Spleen (tissue), 7 donors: Measurements from ENCODE around the gene LAMC2.

ENCODE experiments used
- POLR2A ChIP-seq, 3 donors: fragments of 450-650 bp; IDR thresholded peaks; one replicate each; pipeline ENCODE4 v1.5.1; 2017; ENCODE audit warnings: antibody characterized with exemption in 3 of 3, mild to moderate bottlenecking in 1 of 3
- POLR2AphosphoS5 ChIP-seq, 3 donors: sonication (generic); formaldehyde crosslinking; IDR thresholded peaks; one replicate each; pipeline ENCODE4 v1.5.1; 2017; ENCODE audit warnings: antibody characterized with exemption in 3 of 3
- TF ChIP-seq, protein P1 (sequence below), 11 experiments: fragments of 200-600 bp in 7 of 11; fragments of 450-650 bp in 4 of 11; sonication (generic) in 4 of 11; IDR thresholded peaks in 8 of 11; conservative IDR thresholded peaks in 3 of 11; 1 replicate in 7 of 11; 2 replicates in 4 of 11; pipeline versions ENCODE4 v1.4.0 to v1.8.0; 2016 to 2021; ENCODE audit warnings: antibody characterized with exemption in 11 of 11, inconsistent platforms in 4 of 11, mild to moderate bottlenecking in 1 of 11
- donor health status: DM: no; HTN: no; CAD: no; lungs with moderate emphysema.
- donor health status: DM: no; HTN: no; CAD: no.
- donor health status: DM: no; HTN: no; CAD: no.

DNA sequence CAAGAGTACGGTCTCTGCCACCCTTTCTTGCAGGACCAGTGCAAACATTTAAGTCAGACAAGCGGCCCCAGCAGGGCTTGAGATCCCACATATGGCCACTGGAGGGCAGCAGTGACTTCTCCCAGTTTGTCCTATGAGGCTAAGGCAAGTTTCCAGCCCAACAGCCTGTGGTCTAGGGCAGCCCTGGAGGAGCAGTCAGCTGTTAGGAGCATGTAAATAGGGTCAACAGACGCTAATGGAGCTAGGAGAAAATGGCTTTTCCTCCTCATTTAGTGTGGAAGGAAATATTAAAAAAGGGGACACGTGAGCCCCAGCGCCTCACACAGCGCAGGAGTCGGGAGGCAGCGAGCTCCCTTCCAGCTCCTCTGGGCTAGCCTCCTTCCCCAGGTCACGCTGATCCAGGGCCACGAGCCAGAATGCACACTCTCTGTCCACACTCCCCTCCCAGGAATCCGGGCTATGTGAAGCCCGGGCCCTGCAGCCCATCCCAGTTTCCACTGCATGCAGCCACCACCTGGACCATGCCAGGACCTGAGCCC, 95.6 kb downstream of the LAMC2 start:
- TF ChIP-seq POLR2A (IDR thresholded peaks at IDR 0.05) (no peak), POLR2AphosphoS5 (IDR thresholded peaks at IDR 0.05) (peak in 1 of 3 donors; percentile 35)
- TF ChIP-seq, protein P1, sequence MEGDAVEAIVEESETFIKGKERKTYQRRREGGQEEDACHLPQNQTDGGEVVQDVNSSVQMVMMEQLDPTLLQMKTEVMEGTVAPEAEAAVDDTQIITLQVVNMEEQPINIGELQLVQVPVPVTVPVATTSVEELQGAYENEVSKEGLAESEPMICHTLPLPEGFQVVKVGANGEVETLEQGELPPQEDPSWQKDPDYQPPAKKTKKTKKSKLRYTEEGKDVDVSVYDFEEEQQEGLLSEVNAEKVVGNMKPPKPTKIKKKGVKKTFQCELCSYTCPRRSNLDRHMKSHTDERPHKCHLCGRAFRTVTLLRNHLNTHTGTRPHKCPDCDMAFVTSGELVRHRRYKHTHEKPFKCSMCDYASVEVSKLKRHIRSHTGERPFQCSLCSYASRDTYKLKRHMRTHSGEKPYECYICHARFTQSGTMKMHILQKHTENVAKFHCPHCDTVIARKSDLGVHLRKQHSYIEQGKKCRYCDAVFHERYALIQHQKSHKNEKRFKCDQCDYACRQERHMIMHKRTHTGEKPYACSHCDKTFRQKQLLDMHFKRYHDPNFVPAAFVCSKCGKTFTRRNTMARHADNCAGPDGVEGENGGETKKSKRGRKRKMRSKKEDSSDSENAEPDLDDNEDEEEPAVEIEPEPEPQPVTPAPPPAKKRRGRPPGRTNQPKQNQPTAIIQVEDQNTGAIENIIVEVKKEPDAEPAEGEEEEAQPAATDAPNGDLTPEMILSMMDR (IDR thresholded peaks at IDR 0.05 in 8 of 11, conservative IDR thresholded peaks at IDR 0.05 in 3 of 11), result peak; percentile 72 to 96 (median 88)
